Panc1 (cell line): ENCODE results near the gene SLC9A2. TPM values are rescaled to one million over a fixed set of nuclear protein-coding genes. Genes with fewer than 3 reads are reported as not detected.

Source experiments
- ATAC-seq: fragments of 200-7000 bp; cut with Tn5 transposase; 2 replicates; pipeline ENCODE4 v1.9.1; 2020; ENCODE audit warnings: mild to moderate bottlenecking, moderate library complexity
- BruUV-seq: library from RNA; stranded (reverse); fragments of 400-500 nt; replicated peaks from 2 replicates; lab custom pipeline; 2021; lab: Mats Ljungman, UMichigan
- CTCF ChIA-PET: fragments of 300-600 bp; sonication (Branson Sonifier 250); formaldehyde crosslinking; loops from one replicate; lab custom pipeline; 2022; ENCODE audit warnings: antibody characterized with exemption; lab: Charles Lee
- POLR2A ChIA-PET: fragments of 300-600 bp; sonication (Branson Sonifier 250); formaldehyde crosslinking; loops from one replicate; lab custom pipeline; 2022; ENCODE audit warnings: antibody characterized with exemption; lab: Charles Lee
- DNase-seq: peaks from one replicate; pipeline ENCODE4 v3.0.0-alpha.2; 2010; ENCODE audit warnings: low read depth, low spot score
- H3K27ac ChIP-seq: 2 replicates; pipeline ENCODE4 v1.5.1; 2011; ENCODE audit warnings: mild to moderate bottlenecking, low read length, inconsistent platforms
- H3K27me3 ChIP-seq: fragments of 200-500 bp; sonication (Bioruptor generic); 2 replicates; pipeline ENCODE4 v1.6.0; 2014; ENCODE audit warnings: low read length, inconsistent platforms; ENCODE audit not compliant: control insufficient read depth, insufficient read depth
- H3K36me3 ChIP-seq: fragments of 200-500 bp; sonication (Bioruptor generic); 2 replicates; pipeline ENCODE4 v1.5.1; 2014; ENCODE audit warnings: inconsistent platforms, mild to moderate bottlenecking, low read length, moderate library complexity; ENCODE audit not compliant: control insufficient read depth, insufficient read depth
- H3K4me1 ChIP-seq: 2 replicates; pipeline ENCODE4 v1.5.1; 2011; ENCODE audit warnings: inconsistent platforms, mild to moderate bottlenecking, low read length, moderate library complexity; ENCODE audit not compliant: control insufficient read depth, insufficient read depth
- H3K4me3 ChIP-seq, 2 experiments: 2 replicates each; pipeline ENCODE4 v1.5.1; 2011 to 2012; ENCODE audit warnings: low read depth in 2 of 2, low read length in 2 of 2, mild to moderate bottlenecking in 2 of 2, inconsistent platforms in 1 of 2, moderate library complexity in 1 of 2
- H3K9me3 ChIP-seq: fragments of 200-500 bp; sonication (Bioruptor generic); 2 replicates; pipeline ENCODE4 v1.5.1; 2014; ENCODE audit warnings: low read depth, mild to moderate bottlenecking, inconsistent platforms, low read length, moderate library complexity; ENCODE audit not compliant: control insufficient read depth, insufficient read depth
- POLR2AphosphoS5 ChIP-seq: IDR thresholded peaks from 2 replicates; pipeline ENCODE4 v1.6.1; 2012; ENCODE audit warnings: mild to moderate bottlenecking, low read depth, low read length, moderate library complexity
- SIN3A ChIP-seq: IDR thresholded peaks from 2 replicates; pipeline ENCODE4 v1.6.1; 2012; ENCODE audit warnings: low read depth, mild to moderate bottlenecking, low read length, moderate library complexity, borderline replicate concordance; ENCODE audit not compliant: insufficient read depth
- TCF7L2 ChIP-seq: IDR thresholded peaks from 2 replicates; pipeline ENCODE4 v1.6.1; 2011; ENCODE audit warnings: mild to moderate bottlenecking, low read depth, low read length, inconsistent platforms
- in situ Hi-C: cut with HindIII; loops from 2 replicates; pipeline ENCODE4 v1.10.0; 2016; ENCODE audit warnings: low sequenced_read_pairs, low pct_unique_long_range_greater_than_20kb
- intact Hi-C: fragments of 100-400 bp; cut with micrococcal nuclease; formaldehyde crosslinking; loops from one replicate; pipeline ENCODE4 v1.10.0; 2022; ENCODE audit not compliant: unreplicated experiment
- total RNA-seq: library from RNA; stranded (reverse); gene quantifications from one replicate; pipeline ENCODE4 v1.2.1, GENCODE V29; 2021; ENCODE audit not compliant: unreplicated experiment
- TF ChIP-seq, protein P1 (sequence below): fragments of 450-650 bp; IDR thresholded peaks from 2 replicates; pipeline ENCODE4 v1.5.1; 2017; ENCODE audit warnings: mild to moderate bottlenecking
- TF ChIP-seq, protein P2 (sequence below), 2 experiments: IDR thresholded peaks; 2 replicates each; pipeline ENCODE4 v1.6.1; 2011 to 2012; ENCODE audit warnings: low read depth in 2 of 2, control low read depth in 1 of 2, low read length in 1 of 2, mild to moderate bottlenecking in 1 of 2, moderate library complexity in 1 of 2; ENCODE audit not compliant: insufficient read depth in 1 of 2

Gene SLC9A2
- total RNA-seq, 1 experiment from 2014 or later = 4.1 TPM

GRCh38 chr2:102755284-102755683 is 135.9 kb downstream of the SLC9A2 start:
- in situ Hi-C loops (no loop called here), intact Hi-C loops (no loop called here)
- Histone ChIP-seq H3K27ac (no peak overlapping the region), H3K9me3 (no peaks in the 10 kb centered on the region), H3K4me1 (no peaks in the 10 kb centered on the region), H3K36me3 (no peaks in the 10 kb centered on the region), H3K4me3 (no peak overlapping the region), H3K27me3 (no peaks in the 10 kb centered on the region)
- no peak for DNase-seq
- TF ChIP-seq SIN3A (no peak), POLR2AphosphoS5 (no peak), TCF7L2 (no peak)
- TF ChIP-seq, protein P1, sequence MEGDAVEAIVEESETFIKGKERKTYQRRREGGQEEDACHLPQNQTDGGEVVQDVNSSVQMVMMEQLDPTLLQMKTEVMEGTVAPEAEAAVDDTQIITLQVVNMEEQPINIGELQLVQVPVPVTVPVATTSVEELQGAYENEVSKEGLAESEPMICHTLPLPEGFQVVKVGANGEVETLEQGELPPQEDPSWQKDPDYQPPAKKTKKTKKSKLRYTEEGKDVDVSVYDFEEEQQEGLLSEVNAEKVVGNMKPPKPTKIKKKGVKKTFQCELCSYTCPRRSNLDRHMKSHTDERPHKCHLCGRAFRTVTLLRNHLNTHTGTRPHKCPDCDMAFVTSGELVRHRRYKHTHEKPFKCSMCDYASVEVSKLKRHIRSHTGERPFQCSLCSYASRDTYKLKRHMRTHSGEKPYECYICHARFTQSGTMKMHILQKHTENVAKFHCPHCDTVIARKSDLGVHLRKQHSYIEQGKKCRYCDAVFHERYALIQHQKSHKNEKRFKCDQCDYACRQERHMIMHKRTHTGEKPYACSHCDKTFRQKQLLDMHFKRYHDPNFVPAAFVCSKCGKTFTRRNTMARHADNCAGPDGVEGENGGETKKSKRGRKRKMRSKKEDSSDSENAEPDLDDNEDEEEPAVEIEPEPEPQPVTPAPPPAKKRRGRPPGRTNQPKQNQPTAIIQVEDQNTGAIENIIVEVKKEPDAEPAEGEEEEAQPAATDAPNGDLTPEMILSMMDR = no peak
- TF ChIP-seq, protein P2, sequence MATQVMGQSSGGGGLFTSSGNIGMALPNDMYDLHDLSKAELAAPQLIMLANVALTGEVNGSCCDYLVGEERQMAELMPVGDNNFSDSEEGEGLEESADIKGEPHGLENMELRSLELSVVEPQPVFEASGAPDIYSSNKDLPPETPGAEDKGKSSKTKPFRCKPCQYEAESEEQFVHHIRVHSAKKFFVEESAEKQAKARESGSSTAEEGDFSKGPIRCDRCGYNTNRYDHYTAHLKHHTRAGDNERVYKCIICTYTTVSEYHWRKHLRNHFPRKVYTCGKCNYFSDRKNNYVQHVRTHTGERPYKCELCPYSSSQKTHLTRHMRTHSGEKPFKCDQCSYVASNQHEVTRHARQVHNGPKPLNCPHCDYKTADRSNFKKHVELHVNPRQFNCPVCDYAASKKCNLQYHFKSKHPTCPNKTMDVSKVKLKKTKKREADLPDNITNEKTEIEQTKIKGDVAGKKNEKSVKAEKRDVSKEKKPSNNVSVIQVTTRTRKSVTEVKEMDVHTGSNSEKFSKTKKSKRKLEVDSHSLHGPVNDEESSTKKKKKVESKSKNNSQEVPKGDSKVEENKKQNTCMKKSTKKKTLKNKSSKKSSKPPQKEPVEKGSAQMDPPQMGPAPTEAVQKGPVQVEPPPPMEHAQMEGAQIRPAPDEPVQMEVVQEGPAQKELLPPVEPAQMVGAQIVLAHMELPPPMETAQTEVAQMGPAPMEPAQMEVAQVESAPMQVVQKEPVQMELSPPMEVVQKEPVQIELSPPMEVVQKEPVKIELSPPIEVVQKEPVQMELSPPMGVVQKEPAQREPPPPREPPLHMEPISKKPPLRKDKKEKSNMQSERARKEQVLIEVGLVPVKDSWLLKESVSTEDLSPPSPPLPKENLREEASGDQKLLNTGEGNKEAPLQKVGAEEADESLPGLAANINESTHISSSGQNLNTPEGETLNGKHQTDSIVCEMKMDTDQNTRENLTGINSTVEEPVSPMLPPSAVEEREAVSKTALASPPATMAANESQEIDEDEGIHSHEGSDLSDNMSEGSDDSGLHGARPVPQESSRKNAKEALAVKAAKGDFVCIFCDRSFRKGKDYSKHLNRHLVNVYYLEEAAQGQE (IDR thresholded peaks at IDR 0.05; ENCODE audit: insufficient read depth in 1 of 2, low read depth in 2 of 2, low read length in 1 of 2) = no peak
- ChIA-PET POLR2A (no interaction called here), CTCF (no interaction called here)
- no TSS peak for BruUV-seq
- no peak for ATAC-seq

- Histone ChIP-seq H3K27ac (no peak overlapping the region), H3K4me3 (no peak overlapping the region), H3K36me3 (no peaks in the 10 kb centered on the region), H3K9me3 (no peaks in the 10 kb centered on the region), H3K4me1 (no peaks in the 10 kb centered on the region), H3K27me3 (no peaks in the 10 kb centered on the region)
- intact Hi-C loops = no loop called here
- in situ Hi-C loops = no loop called here
- no peak for TF ChIP-seq SIN3A
- TF ChIP-seq, protein P1 = no peak
- no peak for TF ChIP-seq TCF7L2
- TF ChIP-seq, protein P2 (IDR thresholded peaks at IDR 0.05; ENCODE audit: insufficient read depth in 1 of 2, low read depth in 2 of 2, low read length in 1 of 2) = no peak
- ATAC-seq (no peak), DNase-seq (no peak)
- ChIA-PET POLR2A (no interaction called here), CTCF (no interaction called here)
- BruUV-seq = no TSS peak
Measured at GRCh38 chr2:102758439-102758838, 139.1 kb downstream of the SLC9A2 start.

Other genes starting within 250 kb of the SLC9A2 start
- gene IL18RAP, start 196.4 kb upstream of the SLC9A2 start, total RNA-seq = not detected
- gene SLC9A4, start 146.3 kb upstream of the SLC9A2 start, total RNA-seq = not detected
- 6.2 TPM for gene TMEM182, start 142.5 kb downstream of the SLC9A2 start, total RNA-seq